Stimulated activated CD4-positive, alpha-beta T cell treated with anti-CD3 and anti-CD28 coated beads, TNF-alpha, amount 100 ng/mL, for 1 hour (primary cell): ENCODE results near the gene TXNRD2.
A peak's percentile ranks its signal among the peaks of the same experiment; 100 is the strongest.
"Not testable (repeated sequence)": the region's sequence is repeated elsewhere in the genome, so short reads cannot be mapped to it uniquely, and the experiment has no call there.

Experiments
- DNase-seq, 3 donors: peaks; one replicate each; pipeline ENCODE4 v3.0.0-alpha.2; 2020; ENCODE audit warnings: low read depth in 3 of 3, low spot score in 1 of 3

TXNRD2 gene

DNA sequence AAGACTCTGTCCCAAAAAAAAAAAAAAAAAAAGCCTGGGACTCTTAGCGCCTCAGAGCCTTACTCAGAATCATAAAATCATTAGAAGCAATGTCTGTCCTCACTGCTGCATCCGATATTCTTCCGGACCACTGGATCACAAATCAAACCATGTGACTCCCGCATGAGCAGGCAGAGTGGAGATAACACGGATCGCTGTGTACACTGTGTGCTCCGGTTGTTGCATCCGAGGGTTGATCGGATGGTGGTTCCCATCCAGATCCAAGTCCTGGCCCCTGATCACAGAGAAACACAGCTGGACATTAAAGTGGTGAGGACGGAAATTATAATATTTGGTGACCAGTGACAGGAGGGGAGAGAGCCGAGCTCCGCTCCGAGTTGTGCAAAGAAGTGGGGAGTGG lies 9.7 kb upstream of the TXNRD2 start:
- no peak for DNase-seq

DNA sequence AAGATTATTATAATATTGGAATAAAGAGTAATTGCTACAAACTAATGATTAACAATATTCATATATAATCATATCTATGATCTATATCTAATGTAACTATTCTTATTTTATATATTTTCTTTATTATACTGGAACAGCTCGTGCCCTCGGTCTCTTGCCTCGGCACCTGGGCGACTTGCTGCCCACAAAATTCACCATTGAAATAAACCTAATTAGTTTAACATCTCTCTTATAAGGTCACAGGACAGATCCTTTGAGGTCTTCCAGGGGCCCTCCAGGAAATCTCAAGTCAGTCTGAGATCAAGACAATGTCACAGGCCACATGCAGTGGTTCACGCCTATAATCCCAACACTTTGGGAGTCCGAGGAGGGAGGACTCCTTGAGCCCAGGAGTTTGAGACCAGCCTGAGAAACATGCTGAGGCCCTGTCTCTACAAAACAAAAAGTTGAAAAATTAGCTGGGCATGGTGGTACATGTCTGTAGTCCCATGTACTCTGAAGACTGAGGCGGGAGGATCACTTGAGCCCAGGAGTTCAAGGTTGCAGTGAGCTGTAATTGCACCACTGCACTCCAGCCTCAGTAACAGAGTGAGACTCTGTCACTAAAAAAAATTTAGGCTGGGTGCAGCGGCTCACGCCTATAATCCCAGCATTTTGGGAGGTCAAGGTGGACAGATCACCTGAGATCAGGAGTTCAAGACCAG lies 6.6 kb upstream of the TXNRD2 start:
- DNase-seq: no peak

DNA sequence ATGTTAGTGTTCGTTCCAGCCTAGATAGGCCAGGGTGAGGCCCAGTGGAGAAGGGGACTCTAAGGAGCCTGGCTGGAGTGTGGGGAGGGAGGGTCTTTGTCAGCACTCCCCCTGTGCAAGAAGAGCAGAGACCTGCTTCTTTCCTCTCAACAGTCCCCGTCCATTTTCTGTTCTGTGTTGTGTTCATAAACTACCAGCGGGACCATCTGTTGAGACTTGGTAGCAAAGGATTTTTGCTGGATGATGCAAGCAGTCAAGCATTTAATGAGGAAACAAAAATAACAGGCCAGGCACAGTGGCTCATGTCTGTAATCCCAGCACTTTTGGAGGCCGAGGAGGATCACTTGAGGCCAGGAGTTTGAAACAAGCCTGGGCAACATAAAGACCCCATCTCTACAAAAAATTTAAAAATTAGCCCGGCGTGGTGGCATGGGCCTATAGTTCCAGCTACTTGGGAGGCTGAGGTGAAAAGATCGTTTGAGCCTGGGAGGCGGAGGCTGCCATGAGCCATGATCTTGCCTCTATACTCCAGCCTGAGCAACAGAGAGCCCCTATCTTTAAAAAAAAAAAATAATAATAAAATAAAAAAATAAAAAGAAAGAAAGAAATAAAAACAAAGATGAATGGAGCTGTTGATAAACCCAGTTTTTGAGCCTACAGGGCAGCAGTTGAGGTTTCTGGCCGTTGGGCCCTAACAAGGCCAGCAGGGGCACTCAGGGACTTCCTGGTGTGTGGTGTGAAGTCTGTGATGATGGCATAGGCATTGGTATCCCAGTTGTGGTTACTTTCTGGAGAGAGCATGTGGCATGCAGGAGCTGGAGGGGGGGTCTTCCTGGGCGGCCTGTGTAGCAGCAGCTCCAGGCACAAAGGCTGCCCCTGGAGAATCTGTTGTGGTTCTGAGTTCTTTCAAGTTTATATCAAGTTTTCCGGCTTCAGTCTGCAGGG lies 1.7 kb upstream of the TXNRD2 start:
- no peak for DNase-seq

DNA sequence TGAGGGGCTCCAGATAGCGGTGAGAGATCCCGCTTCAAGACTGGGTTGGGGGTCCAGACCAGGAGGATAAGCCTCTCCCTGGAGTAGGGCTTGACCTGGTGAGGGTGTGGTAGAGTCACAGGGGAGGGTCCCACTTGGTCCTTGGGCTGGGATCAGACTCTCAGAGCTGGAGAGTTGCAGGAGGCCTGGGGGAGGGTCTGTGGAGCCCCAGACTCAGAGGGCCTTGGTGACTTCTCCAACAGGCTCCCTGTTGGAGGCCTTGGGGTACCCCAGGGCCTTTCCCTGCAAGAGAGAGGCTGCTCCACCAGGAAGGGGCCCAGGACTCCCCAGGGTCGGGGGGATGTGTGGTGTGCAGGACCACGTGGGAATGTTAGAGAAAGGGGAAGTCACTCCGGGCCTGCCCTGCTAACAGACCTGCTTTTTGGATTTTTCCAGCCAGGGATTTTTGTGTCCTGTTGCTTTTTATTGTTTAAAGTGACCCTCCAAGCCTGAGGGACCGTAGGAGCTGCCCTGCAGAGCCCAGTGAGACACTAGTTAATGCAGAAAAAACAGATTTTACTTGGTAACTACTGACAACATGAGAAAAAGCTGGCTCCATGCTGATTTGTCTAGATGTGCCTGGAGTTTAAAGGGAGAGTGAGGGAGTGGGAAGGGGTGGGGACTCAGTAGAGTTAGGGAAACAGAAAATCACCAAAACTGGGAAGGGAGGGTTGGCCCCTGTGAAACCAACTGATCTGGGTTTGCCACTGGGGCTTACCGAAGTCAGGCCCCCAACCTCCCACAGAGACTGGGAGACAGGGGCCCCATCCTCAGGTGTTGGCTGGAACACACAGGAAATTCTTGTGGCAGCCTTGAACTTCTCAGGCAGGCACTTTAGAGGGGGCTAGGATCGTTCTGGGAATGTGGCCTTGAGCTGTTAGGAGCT lies 801 bp upstream of the TXNRD2 start:
- peak in 1 of 3 donors; percentile 10 for DNase-seq

DNA sequence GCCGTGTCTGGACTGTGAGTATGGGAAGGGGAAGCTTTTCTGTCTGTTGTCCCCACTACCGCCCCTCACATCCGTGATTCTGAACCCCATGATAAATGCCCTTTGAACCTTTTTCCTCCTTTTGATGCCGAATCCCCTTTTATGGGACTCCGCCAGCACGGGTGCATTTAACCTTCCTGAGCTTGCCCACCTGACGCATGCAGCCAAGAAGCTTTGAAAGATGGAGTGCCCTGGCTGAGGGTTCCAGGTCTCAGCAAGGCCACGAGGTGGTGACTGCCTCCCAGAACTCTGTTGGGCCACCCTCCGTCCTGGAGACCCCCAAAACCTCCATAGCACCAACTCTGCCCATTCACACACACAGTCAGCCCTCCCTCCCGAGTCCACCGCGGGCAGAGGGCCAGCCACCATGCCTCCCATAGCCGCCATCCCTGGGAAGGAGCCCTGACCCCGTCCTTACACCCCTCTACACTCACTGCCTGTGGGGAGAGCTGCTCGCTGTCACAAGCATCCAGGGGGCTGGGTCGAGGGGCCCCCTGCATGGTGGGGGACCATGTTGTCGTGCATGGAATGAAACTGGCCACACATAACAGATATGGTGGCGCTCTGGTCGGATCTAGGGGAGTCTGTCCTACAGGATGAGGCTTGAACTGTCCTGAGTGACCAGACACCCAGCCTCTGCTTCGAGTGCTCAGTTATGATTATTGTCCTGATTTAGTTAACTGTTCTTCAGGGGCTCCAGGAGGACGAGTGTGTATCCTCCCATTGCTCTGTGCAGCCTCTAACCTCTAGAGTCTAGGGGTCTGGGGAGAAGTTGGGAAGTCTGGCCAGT lies 868 bp downstream of the TXNRD2 start:
- no peak for DNase-seq

DNA sequence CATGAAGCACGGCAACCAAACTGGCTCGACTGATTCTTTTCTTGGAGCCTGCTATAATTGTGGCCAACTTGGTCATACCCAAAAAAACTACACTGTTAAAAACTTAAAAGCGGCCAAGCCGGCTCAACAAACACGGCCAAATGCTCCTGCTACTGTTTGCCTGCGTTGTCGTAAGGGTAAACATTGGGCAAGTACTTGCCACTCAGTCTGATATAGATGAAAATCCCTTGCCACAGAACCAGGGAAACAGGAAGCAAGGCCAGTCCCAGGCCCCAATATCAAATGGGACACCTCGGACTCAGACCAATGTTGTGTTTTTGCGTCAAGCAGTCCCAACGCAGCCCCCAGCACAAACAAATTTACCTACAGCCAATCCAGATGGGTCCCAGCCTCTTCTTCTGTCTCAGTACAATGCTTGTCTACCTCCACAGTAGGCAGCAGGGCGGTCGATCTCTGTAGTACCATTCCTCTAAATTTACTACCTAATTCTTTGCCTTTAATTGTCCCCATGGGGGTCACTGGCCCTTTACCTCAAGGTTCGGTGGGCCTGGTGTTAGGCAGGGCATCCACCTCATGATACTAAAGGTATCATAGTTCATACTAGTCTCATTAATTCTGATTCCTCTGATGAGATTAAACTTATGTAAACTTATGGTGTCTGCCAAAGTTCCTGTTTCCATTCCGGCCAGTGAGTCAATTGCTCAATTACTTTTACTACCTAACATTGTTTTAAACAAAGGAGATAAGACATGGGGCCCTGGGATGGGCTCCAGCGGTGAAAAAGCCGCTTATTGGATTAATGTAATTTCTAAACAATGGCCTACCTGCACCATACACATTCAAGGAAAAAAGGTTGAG lies 3.8 kb downstream of the TXNRD2 start:
- no peak for DNase-seq

DNA sequence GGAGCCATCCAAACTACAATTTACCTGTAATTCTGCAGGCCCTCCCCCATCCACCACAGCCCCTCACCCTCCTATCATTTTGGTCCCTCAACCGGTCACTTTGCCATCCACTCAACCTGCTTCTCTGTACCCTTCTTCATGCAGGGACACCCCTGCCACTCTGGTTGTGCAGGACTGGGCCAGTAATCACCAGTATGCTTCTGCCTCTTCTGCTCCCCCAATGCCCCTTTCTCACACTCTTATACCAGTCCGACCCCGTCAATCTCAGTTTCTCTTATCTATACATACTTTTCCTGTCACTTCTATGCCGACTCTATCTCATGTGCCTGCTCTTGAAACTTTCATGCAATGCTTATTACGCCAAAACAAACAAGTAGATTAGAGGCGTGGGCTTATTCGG lies 5.1 kb downstream of the TXNRD2 start:
- no peak for DNase-seq

DNA sequence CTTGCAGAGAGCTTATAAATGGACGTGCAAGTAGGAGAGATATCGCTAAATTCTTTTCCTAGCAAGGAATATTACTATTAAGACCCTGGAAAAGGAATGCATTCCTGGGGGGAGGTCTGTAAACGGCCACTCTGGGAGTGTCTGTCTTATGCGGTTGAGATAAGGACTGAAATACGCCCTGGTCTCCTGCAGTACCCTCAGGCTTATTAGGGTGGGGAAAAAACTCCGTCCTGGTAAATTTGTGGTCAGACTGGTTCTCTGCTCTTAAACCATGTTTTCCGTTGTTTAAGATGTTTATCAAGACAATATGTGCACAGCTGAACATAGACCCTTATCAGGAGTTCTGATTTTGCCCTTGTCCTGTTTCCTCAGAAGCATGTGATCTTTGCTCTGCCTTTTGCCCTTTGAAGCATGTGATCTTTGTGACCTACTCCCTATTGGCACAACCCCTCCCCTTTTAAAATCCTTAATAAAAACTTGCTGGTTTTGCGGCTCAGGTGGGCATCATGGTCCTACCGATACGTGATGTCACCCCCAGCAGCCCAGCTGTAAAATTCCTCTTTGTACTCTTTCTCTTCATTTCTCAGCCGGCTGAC lies 6.4 kb downstream of the TXNRD2 start:
- not testable (repeated sequence) for DNase-seq

DNA sequence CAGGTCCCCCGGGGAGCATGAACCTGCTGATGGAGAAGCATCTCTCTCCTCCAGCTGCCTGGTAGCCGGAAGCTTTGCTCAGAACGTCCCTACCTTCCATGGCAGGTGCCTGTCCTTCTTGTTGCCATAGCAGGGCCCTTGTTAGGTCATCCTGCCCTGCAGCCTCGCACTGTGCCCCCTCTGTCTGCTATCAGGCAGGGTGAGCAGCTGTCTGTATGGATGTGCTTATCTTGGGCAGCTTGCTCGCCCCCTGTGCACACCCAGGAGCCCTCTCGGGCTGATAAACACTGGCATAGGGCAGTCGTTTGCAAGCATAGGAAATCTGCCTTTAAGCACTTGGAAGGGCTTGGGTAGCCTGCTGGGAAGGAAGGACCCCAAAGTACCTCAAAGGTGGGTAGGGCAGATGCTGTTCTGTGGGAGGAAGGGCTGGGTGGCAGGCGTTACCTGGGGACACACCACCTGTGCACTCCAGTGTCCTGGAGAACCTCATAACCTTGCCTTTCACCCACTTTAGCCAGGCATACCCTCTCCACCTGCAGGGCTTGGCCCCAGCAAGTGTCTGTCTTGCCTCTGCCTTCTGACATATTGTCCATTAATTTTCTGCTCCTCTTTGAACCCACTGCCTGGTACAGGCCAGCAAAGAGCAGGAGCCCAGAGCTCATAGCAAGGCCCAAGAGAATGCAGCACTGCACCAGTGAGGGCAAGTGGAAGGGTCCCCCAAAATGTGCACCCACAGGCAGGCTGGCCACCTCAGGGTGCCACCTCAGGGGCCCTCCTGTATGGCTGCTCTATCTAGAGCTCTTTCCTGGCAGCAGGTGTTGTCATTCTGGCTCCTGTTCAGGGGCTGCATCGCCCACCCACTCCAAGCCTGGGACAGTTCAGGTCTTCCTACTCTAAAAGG lies 8.0 kb downstream of the TXNRD2 start:
- DNase-seq: no peak

DNA sequence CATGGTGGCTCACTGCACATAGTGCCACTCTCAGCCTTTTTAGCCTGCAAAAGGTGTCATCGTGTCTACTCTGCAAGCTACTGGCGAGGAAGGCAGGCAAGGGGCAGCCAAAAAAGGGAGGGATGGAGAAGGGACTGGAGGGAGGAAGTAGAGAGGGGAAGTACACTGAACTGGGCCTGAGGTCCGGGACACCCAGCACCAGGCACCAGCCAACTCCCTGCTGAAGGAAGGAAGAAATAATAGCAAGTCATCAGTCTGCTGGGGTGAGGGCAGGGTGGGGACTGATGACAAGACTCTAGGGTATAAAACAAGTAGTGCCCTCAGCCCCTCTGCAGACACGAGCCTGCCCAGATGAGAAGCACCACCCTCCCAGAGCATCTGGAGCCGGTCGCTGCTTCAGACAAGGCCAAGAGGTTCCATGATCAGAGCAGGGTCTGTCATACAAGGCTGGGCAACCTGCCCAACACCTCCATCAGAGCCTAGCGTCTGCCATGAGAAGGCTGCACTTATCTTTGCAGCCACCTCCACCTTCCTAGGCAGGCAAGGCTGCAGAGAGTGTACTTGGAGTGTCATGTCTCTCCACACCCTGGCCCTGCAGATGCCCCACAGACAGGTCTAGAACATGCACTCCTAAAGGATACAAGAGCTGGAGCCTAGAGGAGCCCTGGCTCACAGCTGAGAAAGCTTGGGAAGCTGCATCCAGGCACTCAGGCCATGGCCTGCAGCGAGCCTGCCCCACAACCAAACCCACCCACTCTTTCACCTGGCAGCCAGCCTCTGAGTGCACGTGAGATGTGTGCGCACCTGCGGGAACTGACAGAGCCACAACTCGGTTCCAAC lies 9.0 kb downstream of the TXNRD2 start:
- no peak for DNase-seq

DNA sequence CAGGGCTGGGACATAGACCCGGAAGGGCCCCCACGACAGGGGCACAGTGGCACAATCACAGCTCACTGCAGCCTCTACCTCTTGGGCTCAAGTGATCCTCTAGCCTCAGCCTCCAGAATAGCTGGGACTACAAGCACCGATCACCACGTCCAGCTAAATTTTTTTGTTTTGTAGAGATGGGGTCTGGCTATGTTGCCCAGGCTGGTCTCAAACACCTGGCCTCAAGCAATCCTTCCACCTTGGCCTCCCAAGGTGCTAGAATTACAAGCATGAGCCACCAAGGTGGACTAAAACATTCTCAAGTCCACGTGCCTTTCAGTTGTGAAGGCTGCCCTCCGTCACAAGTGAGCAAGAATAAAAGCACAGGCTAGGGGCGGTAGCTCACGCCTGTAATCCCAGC lies 10.1 kb downstream of the TXNRD2 start:
- DNase-seq: no peak

DNA sequence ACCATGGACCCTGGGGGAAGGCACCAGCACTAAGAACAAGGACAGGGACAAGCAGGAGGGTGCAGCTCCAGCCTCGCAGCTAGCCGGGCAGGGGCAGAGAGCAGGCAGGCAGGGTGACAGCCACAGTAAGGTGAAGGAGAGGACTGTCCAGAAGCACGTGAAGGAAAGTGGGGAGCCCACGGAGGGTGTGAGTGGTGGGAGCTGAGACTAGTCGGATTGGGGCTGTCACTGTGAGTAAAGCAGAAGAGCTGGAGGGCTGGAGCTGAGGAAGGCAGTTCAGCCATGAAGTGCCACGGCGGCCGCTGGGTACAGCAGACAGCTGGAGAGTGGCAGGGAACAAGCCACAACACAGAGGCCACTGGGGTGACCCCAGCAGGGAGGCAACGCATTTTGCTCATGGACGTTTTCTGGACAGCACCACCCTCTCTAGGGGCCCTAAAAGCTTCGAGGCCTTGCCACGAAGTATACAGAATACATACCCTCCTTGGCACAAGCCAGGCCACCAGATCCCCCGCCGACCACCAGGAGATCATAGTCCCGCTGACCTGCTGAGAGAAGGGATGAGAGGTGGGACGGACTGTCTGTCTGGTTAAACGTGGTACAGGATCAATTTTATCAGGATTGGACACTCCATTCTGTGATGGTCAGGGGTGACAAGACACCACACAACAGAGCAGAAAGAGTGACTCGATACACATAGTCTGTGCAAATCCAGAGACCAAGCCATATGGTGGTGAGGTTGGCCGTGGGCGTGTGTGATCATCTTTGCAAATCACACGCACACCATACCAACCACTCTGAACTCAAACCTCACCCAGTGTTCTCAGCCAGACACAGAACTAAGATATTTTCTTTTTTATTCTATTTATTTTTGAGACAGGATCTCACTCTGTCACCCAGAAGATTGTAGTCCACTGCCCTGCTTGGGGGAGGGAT lies 10.8 kb downstream of the TXNRD2 start:
- no peak for DNase-seq

DNA sequence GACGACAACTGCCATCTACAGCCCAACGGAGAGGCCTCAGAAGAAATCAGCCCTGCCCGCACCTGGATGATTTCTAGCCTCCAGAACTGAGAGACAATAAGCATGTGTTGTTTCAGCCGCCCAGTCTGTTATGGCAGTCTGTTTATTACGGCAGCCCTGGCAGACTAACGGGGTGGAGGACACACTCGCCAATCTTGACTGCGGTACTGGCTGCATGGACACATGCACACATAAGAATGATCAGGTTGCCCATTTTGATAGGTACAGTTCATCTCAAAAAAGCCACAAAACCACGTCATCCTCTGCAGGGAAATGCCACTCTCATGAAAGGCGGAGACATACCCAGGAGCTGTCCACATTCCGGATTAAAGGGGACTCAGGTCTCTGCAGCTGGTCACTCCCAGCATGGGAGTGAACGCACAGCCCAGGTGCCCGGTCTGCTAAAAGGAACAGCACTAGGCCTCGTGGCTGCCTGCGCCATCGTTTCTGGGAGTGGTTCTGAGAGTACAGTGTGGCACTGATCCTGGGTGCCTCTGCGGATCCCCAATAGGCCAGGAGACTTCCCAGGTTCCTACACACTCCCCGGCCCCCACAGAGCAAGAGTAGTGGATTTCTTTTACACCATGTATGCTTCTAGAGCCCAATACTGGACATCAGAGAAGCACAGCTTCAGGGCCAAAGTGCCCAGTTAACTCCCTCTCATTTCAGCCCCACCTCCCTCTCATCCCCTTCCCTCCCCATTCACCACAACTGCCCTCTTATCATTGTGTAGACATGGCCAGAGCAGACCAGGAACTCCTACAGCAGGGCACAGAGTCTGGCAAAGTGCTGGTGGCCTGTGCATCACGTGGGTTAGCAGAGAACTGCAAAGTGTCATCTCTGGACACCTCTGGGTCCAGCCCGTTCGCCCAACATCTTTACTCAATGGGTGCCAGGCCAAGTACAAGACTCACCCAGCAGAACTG lies 11.8 kb downstream of the TXNRD2 start:
- no peak for DNase-seq

DNA sequence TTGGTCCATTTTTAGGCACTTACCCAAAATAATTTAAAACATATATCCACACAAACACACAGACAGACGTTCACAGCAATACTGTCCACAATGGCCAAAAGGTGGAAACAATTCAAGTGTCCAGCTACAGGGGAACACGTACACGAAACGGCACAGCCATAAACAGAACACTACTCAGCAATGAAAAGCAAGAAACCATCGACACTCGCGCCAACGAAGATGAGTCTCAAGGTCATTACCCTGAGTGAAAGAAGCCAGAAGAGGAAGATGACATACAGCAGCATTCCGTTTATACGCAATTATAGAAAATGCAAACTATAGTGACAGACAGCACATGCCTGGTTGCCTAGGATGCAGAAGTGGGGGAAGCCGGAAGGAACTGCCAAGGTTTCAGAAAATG lies 13.4 kb downstream of the TXNRD2 start:
- no peak for DNase-seq

DNA sequence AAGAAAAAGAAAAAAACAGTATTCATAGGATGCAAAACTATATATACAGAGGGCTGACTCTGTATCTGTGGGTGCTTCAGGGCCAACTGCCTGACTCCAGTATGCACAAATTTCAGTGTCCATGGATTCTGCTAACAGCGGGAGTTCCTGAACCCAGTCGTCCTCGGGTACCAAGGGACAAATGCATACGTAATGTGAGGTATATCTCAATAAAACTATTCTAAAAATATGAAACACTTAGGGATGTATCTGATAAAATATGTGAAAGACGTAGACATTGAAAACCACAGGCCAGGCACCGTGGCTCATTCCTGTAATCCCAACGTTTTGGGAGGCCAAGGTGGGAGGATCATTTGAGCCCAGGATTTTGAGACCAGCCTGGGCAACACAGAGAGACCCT lies 13.9 kb downstream of the TXNRD2 start:
- DNase-seq: no peak
